Fibroblast of lung (primary cell): ENCODE results near the gene DUS3L. TPM values are rescaled to one million over a fixed set of nuclear protein-coding genes. Genes with fewer than 3 reads are reported as not detected.
"Not testable (repeated sequence)": the region's sequence is repeated elsewhere in the genome, so short reads cannot be mapped to it uniquely, and the experiment has no call there.

Experiments used
- DNase-seq, 2 donors: peaks; one replicate each; pipeline versions ENCODE4 v3.0.0 to v3.0.0-alpha.2; 2010; ENCODE audit warnings: low read depth in 2 of 2
- H2AFZ ChIP-seq: 2 replicates; pipeline ENCODE4 v1.5.1; 2012; ENCODE audit warnings: low read length, control low read depth, inconsistent platforms
- H3K27ac ChIP-seq: 2 replicates; pipeline ENCODE4 v1.5.1; 2011; ENCODE audit warnings: low read length, control low read depth; ENCODE audit not compliant: insufficient read depth
- H3K27me3 ChIP-seq: 2 replicates; pipeline ENCODE4 v1.5.1; 2011; ENCODE audit warnings: mild to moderate bottlenecking, low read length; ENCODE audit not compliant: control insufficient read depth, insufficient read depth
- H3K36me3 ChIP-seq: 2 replicates; pipeline ENCODE4 v1.5.1; 2011; ENCODE audit warnings: low read length; ENCODE audit not compliant: control insufficient read depth, insufficient read depth
- H3K4me1 ChIP-seq: 2 replicates; pipeline ENCODE4 v1.5.1; 2011; ENCODE audit warnings: low read length; ENCODE audit not compliant: control insufficient read depth, insufficient read depth; ENCODE audit errors: extremely low read depth
- H3K4me2 ChIP-seq: 2 replicates; pipeline ENCODE4 v1.5.1; 2011; ENCODE audit warnings: low read length, control low read depth; ENCODE audit not compliant: insufficient read depth; ENCODE audit errors: extremely low read depth
- H3K4me3 ChIP-seq, 4 experiments: fragments of 200-600 bp in 1 of 4; sonication (generic) in 1 of 4; replicated peaks in 1 of 4; 2 replicates each; pipeline ENCODE4 v1.5.1; 2011 to 2016; ENCODE audit warnings: low read length in 4 of 4, low read depth in 3 of 4, mild to moderate bottlenecking in 3 of 4, control low read depth in 2 of 4, inconsistent platforms in 1 of 4, mixed read lengths in 1 of 4; ENCODE audit not compliant: insufficient read depth in 1 of 4; ENCODE audit errors: control extremely low read depth in 1 of 4
- H3K79me2 ChIP-seq: 2 replicates; pipeline ENCODE4 v1.5.1; 2012; ENCODE audit warnings: mild to moderate bottlenecking, low read length, inconsistent platforms; ENCODE audit not compliant: control insufficient read depth, insufficient read depth
- H3K9ac ChIP-seq: 2 replicates; pipeline ENCODE4 v1.5.1; 2011; ENCODE audit warnings: mild to moderate bottlenecking, low read length, control low read depth; ENCODE audit not compliant: insufficient read depth
- H3K9me3 ChIP-seq: 2 replicates; pipeline ENCODE4 v1.5.1; 2012; ENCODE audit warnings: low read depth, low read length; ENCODE audit not compliant: control insufficient read depth, insufficient read depth
- H4K20me1 ChIP-seq: 2 replicates; pipeline ENCODE4 v1.5.1; 2011; ENCODE audit warnings: low read length; ENCODE audit not compliant: control insufficient read depth, insufficient read depth; ENCODE audit errors: extremely low read depth
- EZH2 ChIP-seq: IDR thresholded peaks from 2 replicates; pipeline ENCODE4 v1.5.1; 2012; ENCODE audit warnings: low read length, control low read depth, mild to moderate bottlenecking; ENCODE audit errors: missing control alignments
- polyA plus RNA-seq, 2 donors: library from polyadenylated mRNA; depleted of rRNA in 1 of 2; stranded (reverse) in 1 of 2; unstranded in 1 of 2; fragments of >200 nt; gene quantifications; 2 replicates each; pipeline ENCODE4 v1.2.1, GENCODE V29; 2011 to 2012; ENCODE audit warnings: missing spikeins in 1 of 2
- total RNA-seq: library from RNA; depleted of rRNA; stranded (reverse); fragments of >200 nt; gene quantifications from 2 replicates; pipeline ENCODE4 v1.2.1, GENCODE V29; 2014
- TF ChIP-seq, protein P1 (sequence below), 2 donors: IDR thresholded peaks in 1 of 2; conservative IDR thresholded peaks in 1 of 2; 1 replicate in 1 of 2; 2 replicates in 1 of 2; pipeline ENCODE4 v1.5.1; 2011 to 2012; ENCODE audit warnings: low read length in 2 of 2, control low read depth in 1 of 2, inconsistent platforms in 1 of 2, low read depth in 1 of 2, mild to moderate bottlenecking in 1 of 2

Gene DUS3L
- total and polyA plus RNA-seq, 2 donors (not counting 1 experiment from before 2014, with no cell fraction given) = 8.8 to 18.7 TPM

DNA sequence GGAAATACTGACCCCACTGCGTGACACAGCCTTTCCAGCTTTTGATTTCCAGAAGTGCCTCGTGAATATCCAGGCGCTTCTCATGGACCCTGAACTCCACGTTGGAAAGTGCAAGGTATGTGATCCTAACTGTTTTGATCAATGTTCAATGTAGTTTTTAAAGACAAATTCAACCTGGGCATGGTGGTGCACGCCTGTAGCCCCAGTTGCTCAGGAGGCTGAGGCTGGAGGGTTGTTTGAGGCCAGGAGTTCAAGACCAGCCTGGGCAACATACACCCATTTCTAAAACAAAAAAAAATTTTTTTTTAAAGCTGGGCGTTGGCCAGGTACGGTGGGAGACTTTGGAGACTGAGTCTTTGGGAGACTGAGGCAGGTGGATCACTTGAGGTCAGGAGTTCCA, 39.3 kb downstream of the DUS3L start:
- Histone ChIP-seq H3K4me1 (no peaks in the 10 kb centered on the region), H3K79me2 (no peaks in the 10 kb centered on the region), H3K4me2 (no peak overlapping the region), H3K36me3 (no peaks in the 10 kb centered on the region), H3K9me3 (no peaks in the 10 kb centered on the region), H3K27ac (no peak overlapping the region), H3K9ac (no peak overlapping the region), H4K20me1 (no peaks in the 10 kb centered on the region), H3K4me3 (no peak overlapping the region), H3K27me3 (no peaks in the 10 kb centered on the region), H2AFZ (no peak overlapping the region)
- DNase-seq = no peak
- TF ChIP-seq, protein P1, sequence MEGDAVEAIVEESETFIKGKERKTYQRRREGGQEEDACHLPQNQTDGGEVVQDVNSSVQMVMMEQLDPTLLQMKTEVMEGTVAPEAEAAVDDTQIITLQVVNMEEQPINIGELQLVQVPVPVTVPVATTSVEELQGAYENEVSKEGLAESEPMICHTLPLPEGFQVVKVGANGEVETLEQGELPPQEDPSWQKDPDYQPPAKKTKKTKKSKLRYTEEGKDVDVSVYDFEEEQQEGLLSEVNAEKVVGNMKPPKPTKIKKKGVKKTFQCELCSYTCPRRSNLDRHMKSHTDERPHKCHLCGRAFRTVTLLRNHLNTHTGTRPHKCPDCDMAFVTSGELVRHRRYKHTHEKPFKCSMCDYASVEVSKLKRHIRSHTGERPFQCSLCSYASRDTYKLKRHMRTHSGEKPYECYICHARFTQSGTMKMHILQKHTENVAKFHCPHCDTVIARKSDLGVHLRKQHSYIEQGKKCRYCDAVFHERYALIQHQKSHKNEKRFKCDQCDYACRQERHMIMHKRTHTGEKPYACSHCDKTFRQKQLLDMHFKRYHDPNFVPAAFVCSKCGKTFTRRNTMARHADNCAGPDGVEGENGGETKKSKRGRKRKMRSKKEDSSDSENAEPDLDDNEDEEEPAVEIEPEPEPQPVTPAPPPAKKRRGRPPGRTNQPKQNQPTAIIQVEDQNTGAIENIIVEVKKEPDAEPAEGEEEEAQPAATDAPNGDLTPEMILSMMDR (conservative IDR thresholded peaks at IDR 0.05 in 1 of 2, IDR thresholded peaks at IDR 0.05 in 1 of 2; ENCODE audit: low read depth in 1 of 2, low read length in 2 of 2) = no peak
- TF ChIP-seq EZH2 = no peak

DNA sequence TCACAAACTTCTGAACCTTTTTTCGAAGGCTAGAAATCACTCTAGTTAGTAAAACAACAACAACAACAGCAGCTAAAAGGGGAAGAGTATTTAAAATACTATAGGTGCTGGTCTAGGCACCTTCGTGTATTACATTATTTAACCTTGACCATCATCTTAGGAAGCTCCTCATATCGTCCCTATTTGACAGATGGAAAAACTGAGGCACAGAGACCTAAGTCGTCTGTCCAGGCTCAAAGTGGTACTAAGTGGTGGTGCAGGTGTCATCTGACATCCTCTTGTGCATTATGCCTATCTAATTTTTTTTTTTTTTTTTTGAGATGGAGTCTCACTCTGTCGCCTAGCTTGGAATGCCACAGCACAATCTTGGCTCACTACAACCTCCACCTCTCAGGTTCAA, 41.5 kb downstream of the DUS3L start:
- TF ChIP-seq, protein P1 (conservative IDR thresholded peaks at IDR 0.05 in 1 of 2, IDR thresholded peaks at IDR 0.05 in 1 of 2; ENCODE audit: low read depth in 1 of 2, low read length in 2 of 2) = no peak
- no peak for TF ChIP-seq EZH2
- no peaks in the 10 kb centered on the region for H3K36me3 ChIP-seq
- no peak overlapping the region for H2AFZ ChIP-seq
- no peaks in the 10 kb centered on the region for H3K27me3 ChIP-seq
- no peak overlapping the region for H3K4me3 ChIP-seq
- no peak overlapping the region for H3K27ac ChIP-seq
- H3K4me1 ChIP-seq = no peaks in the 10 kb centered on the region
- H3K9ac ChIP-seq = no peak overlapping the region
- DNase-seq = no peak
- H3K9me3 ChIP-seq = no peaks in the 10 kb centered on the region
- H3K79me2 ChIP-seq = no peaks in the 10 kb centered on the region
- H4K20me1 ChIP-seq = no peaks in the 10 kb centered on the region
- H3K4me2 ChIP-seq = no peak overlapping the region

GRCh38 chr19:5748920-5749319, 42.0 kb downstream of the DUS3L start:
- H3K9ac ChIP-seq, DNase-seq: not testable (repeated sequence)

DNA sequence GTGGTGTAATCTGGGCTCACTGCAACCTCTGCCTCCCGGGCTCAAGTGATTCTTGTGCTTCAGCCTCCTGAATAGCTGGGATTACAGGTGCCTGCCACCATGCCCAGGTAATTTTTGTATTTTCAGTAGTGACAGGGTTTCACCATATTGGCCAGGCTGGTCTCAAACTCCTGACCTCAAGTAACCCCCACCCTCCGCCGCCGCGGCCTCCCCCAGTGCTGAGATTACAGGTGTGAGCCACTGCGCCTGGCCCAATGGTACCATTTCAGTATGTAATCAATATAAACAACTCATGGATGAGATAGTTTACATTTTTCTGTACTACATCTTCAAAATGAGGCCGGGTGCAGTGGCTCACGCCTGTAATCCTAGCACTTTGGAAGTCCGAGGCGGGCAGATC, 46.0 kb downstream of the DUS3L start:
- not testable (repeated sequence) for H4K20me1 ChIP-seq, H3K27ac ChIP-seq, H3K4me2 ChIP-seq, H3K79me2 ChIP-seq, H3K9me3 ChIP-seq, H3K27me3 ChIP-seq, H3K4me3 ChIP-seq, H2AFZ ChIP-seq, DNase-seq, H3K4me1 ChIP-seq, H3K9ac ChIP-seq, H3K36me3 ChIP-seq

More at GRCh38 chr19:5748920-5749319, 42.0 kb downstream of the DUS3L start:
- not testable (repeated sequence) for H3K4me2 ChIP-seq, H3K4me3 ChIP-seq, H3K27ac ChIP-seq, H3K9me3 ChIP-seq, H3K36me3 ChIP-seq, H3K27me3 ChIP-seq, H4K20me1 ChIP-seq, H3K4me1 ChIP-seq, H3K79me2 ChIP-seq, H2AFZ ChIP-seq
